ENCODE measurements around the gene HMHB1. TPM values are rescaled to one million over a fixed set of nuclear protein-coding genes. Genes with fewer than 3 reads are reported as not detected.
A peak's percentile ranks its signal among the peaks of the same experiment; 100 is the strongest.

The HMHB1 gene
- total and polyA plus RNA-seq, 9 of the 15 experiments (the other 6 are each of a cell fraction or from before 2014, with no cell fraction given) = not detected

DNA sequence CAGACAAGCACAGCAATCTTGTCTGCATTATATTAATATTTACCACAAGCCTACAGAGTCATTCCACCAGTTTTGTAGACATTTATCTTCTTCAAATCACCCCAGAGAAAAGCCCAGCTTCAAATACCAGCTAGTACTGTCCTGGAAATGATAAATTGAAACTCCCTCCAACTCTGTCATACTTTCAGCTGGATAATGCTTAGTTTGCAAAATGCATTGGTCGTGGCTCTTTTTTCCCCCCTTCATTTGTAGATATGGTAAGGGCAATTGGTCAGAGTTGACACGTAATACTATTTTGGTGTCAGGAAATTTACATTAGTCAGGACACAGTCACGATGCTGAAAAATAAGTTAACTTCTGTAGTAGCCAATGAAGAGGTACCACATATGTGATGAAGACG is 21.2 kb downstream of the HMHB1 start:
- 0% methylated on average over 4 of the region's 4 CpGs for WGBS (ENCODE audit: insufficient coverage, low coverage, missing lambda C conversion rate)
- ChIA-PET POLR2A (interaction anchor here (0.6 kb wide), 2 partner anchors 215 to 1251 kb away, joined by 3 read pairs; no protein-coding TSS in a partner anchor), CTCF (ENCODE audit: low intra/inter-chr PET ratio) (no interaction called here)
- TF ChIP-seq PHTF2 (CRISPR knock-in tag; IDR thresholded peaks at IDR 0.05) (no peak), C11orf30 (IDR thresholded peaks at IDR 0.05; ENCODE audit: low read depth) (peak; percentile 40; the same call in 1 of the 2 replicates), ZNF316 (IDR thresholded peaks at IDR 0.05) (peak; percentile 63; the same call in 1 of the 2 replicates), MAFF (IDR thresholded peaks at IDR 0.05; ENCODE audit: low read length) (peak; percentile 56), MAFK (IDR thresholded peaks at IDR 0.05; ENCODE audit: low read length) (peak; percentile 56), ATF7 (IDR thresholded peaks at IDR 0.05) (no peak), MAFG (tag; conservative IDR thresholded peaks at IDR 0.05) (peak; percentile 43; the same call in 1 of the 2 replicates), GATAD2B (IDR thresholded peaks at IDR 0.05; ENCODE audit: borderline replicate concordance) (no peak), KLF6 (CRISPR knock-in tag; IDR thresholded peaks at IDR 0.05; ENCODE audit: borderline replicate concordance) (no peak), KAT2B (IDR thresholded peaks at IDR 0.05; ENCODE audit: low read depth, low read length) (no peak)
- TF ChIP-seq, protein P1, sequence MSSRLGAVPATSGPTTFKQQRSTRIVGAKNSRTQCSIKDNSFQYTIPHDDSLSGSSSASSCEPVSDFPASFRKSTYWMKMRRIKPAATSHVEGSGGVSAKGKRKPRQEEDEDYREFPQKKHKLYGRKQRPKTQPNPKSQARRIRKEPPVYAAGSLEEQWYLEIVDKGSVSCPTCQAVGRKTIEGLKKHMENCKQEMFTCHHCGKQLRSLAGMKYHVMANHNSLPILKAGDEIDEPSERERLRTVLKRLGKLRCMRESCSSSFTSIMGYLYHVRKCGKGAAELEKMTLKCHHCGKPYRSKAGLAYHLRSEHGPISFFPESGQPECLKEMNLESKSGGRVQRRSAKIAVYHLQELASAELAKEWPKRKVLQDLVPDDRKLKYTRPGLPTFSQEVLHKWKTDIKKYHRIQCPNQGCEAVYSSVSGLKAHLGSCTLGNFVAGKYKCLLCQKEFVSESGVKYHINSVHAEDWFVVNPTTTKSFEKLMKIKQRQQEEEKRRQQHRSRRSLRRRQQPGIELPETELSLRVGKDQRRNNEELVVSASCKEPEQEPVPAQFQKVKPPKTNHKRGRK (tag; IDR thresholded peaks at IDR 0.05) = no peak
- TF ChIP-seq, protein P2, sequence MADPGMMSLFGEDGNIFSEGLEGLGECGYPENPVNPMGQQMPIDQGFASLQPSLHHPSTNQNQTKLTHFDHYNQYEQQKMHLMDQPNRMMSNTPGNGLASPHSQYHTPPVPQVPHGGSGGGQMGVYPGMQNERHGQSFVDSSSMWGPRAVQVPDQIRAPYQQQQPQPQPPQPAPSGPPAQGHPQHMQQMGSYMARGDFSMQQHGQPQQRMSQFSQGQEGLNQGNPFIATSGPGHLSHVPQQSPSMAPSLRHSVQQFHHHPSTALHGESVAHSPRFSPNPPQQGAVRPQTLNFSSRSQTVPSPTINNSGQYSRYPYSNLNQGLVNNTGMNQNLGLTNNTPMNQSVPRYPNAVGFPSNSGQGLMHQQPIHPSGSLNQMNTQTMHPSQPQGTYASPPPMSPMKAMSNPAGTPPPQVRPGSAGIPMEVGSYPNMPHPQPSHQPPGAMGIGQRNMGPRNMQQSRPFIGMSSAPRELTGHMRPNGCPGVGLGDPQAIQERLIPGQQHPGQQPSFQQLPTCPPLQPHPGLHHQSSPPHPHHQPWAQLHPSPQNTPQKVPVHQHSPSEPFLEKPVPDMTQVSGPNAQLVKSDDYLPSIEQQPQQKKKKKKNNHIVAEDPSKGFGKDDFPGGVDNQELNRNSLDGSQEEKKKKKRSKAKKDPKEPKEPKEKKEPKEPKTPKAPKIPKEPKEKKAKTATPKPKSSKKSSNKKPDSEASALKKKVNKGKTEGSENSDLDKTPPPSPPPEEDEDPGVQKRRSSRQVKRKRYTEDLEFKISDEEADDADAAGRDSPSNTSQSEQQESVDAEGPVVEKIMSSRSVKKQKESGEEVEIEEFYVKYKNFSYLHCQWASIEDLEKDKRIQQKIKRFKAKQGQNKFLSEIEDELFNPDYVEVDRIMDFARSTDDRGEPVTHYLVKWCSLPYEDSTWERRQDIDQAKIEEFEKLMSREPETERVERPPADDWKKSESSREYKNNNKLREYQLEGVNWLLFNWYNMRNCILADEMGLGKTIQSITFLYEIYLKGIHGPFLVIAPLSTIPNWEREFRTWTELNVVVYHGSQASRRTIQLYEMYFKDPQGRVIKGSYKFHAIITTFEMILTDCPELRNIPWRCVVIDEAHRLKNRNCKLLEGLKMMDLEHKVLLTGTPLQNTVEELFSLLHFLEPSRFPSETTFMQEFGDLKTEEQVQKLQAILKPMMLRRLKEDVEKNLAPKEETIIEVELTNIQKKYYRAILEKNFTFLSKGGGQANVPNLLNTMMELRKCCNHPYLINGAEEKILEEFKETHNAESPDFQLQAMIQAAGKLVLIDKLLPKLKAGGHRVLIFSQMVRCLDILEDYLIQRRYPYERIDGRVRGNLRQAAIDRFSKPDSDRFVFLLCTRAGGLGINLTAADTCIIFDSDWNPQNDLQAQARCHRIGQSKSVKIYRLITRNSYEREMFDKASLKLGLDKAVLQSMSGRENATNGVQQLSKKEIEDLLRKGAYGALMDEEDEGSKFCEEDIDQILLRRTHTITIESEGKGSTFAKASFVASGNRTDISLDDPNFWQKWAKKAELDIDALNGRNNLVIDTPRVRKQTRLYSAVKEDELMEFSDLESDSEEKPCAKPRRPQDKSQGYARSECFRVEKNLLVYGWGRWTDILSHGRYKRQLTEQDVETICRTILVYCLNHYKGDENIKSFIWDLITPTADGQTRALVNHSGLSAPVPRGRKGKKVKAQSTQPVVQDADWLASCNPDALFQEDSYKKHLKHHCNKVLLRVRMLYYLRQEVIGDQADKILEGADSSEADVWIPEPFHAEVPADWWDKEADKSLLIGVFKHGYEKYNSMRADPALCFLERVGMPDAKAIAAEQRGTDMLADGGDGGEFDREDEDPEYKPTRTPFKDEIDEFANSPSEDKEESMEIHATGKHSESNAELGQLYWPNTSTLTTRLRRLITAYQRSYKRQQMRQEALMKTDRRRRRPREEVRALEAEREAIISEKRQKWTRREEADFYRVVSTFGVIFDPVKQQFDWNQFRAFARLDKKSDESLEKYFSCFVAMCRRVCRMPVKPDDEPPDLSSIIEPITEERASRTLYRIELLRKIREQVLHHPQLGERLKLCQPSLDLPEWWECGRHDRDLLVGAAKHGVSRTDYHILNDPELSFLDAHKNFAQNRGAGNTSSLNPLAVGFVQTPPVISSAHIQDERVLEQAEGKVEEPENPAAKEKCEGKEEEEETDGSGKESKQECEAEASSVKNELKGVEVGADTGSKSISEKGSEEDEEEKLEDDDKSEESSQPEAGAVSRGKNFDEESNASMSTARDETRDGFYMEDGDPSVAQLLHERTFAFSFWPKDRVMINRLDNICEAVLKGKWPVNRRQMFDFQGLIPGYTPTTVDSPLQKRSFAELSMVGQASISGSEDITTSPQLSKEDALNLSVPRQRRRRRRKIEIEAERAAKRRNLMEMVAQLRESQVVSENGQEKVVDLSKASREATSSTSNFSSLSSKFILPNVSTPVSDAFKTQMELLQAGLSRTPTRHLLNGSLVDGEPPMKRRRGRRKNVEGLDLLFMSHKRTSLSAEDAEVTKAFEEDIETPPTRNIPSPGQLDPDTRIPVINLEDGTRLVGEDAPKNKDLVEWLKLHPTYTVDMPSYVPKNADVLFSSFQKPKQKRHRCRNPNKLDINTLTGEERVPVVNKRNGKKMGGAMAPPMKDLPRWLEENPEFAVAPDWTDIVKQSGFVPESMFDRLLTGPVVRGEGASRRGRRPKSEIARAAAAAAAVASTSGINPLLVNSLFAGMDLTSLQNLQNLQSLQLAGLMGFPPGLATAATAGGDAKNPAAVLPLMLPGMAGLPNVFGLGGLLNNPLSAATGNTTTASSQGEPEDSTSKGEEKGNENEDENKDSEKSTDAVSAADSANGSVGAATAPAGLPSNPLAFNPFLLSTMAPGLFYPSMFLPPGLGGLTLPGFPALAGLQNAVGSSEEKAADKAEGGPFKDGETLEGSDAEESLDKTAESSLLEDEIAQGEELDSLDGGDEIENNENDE (IDR thresholded peaks at IDR 0.05; ENCODE audit: low read depth, low read length) = no peak

More for the DNA sequence above, 21.2 kb downstream of the HMHB1 start:
- Histone ChIP-seq H3K27me3 (ENCODE audit: control insufficient read depth in 2 of 2, insufficient read depth in 2 of 2, low read length in 2 of 2) (no peaks in the 10 kb centered on the region), H3K9me3 (replicated peaks; ENCODE audit: control insufficient read depth, insufficient read depth, low read depth, low read length) (no peaks in the 10 kb centered on the region), H3K27ac (ENCODE audit: extremely low read depth, low read depth, low read length) (no peak overlapping the region), H3K4me3 (no peak overlapping the region), H3K4me1 (replicated peaks in 1 of 2; ENCODE audit: control insufficient read depth in 2 of 2, insufficient read depth in 2 of 2, low read length in 2 of 2) (peaks cover 0 to 5% of the 10 kb centered on the region in 2 experiments; a peak in 2 of 5 replicates), H3K36me3 (ENCODE audit: control insufficient read depth, insufficient read depth, low read length) (no peaks in the 10 kb centered on the region), H3K9ac (ENCODE audit: insufficient read depth in 1 of 2, low read depth in 2 of 2, low read length in 2 of 2) (no peak overlapping the region), H3K79me2 (ENCODE audit: control insufficient read depth, insufficient read depth, low read length) (no peaks in the 10 kb centered on the region), H3K9me1 (ENCODE audit: control insufficient read depth, insufficient read depth, low read length) (no peaks in the 10 kb centered on the region), H2AFZ (ENCODE audit: low read depth, low read length) (no peak overlapping the region), H4K20me1 (replicated peaks; ENCODE audit: control insufficient read depth, insufficient read depth, low read length) (no peaks in the 10 kb centered on the region), H3K4me2 (ENCODE audit: insufficient read depth, low read length) (no peak overlapping the region)
- intact Hi-C loops (cut with micrococcal nuclease) = no loop called here
- no peak for FAIRE-seq
- in situ Hi-C loops (cut with MboI) = loop anchor here (10.0 kb wide), 1 partner anchor 838 kb away; no protein-coding TSS in a partner anchor
- no peak for ATAC-seq
- no TSS peak for BruUV-seq (replicated peaks)
- DNase-seq (ENCODE audit: extremely low read depth in 1 of 4, low spot score in 3 of 4) = no peak

All from K562 (cell line).